ENCODE data around the gene RAPGEF1.

GRCh38 chr9:131582466-131583336 is 157.2 kb downstream of the RAPGEF1 start:
- TF ChIP-seq CTCF (IDR thresholded peaks at IDR 0.05; ENCODE audit: low read depth, low read length) = no peak
- no peak for TF ChIP-seq POLR2A (IDR thresholded peaks at IDR 0.05; ENCODE audit: extremely low read depth, insufficient read length)
